ENCODE data around the gene PEX6. TPM values are rescaled to one million over a fixed set of nuclear protein-coding genes. Genes with fewer than 3 reads are reported as not detected.
A peak's percentile ranks its signal among the peaks of the same experiment; 100 is the strongest.

Gene PEX6
- polyA plus RNA-seq, 1 donor (not counting 4 experiments of a cell fraction or from before 2014, with no cell fraction given) = 5.6 TPM

GRCh38 chr6:42928986-42929820 lies 49.8 kb downstream of the PEX6 start, which contains the start of gene CNPY3:
Gene CNPY3 (plus strand): TSS chr6:42929480. CDS start chr6:42929571, 91 bp downstream.
- H3K27me3 ChIP-seq (ENCODE audit: control insufficient read depth, extremely low read depth, insufficient read depth, low read length) = no peaks in the 10 kb centered on the region
- dilution Hi-C loops (cut with MboI; ENCODE audit: extremely low pct_ligation_motif_present, low sequenced_read_pairs) = no loop called here
- peak within 1 kb of the TSS; percentile 80 for H3K9ac ChIP-seq (ENCODE audit: control insufficient read depth, extremely low read depth, insufficient read depth, low read length)
- peak within 1 kb of the TSS; percentile 96 for H3K4me2 ChIP-seq (ENCODE audit: control insufficient read depth, extremely low read depth, insufficient read depth, low read depth, low read length)
- TF ChIP-seq EZH2 (IDR thresholded peaks at IDR 0.05; ENCODE audit: low read length) = no peak
- TF ChIP-seq, protein P1, sequence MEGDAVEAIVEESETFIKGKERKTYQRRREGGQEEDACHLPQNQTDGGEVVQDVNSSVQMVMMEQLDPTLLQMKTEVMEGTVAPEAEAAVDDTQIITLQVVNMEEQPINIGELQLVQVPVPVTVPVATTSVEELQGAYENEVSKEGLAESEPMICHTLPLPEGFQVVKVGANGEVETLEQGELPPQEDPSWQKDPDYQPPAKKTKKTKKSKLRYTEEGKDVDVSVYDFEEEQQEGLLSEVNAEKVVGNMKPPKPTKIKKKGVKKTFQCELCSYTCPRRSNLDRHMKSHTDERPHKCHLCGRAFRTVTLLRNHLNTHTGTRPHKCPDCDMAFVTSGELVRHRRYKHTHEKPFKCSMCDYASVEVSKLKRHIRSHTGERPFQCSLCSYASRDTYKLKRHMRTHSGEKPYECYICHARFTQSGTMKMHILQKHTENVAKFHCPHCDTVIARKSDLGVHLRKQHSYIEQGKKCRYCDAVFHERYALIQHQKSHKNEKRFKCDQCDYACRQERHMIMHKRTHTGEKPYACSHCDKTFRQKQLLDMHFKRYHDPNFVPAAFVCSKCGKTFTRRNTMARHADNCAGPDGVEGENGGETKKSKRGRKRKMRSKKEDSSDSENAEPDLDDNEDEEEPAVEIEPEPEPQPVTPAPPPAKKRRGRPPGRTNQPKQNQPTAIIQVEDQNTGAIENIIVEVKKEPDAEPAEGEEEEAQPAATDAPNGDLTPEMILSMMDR (optimal IDR thresholded peaks at IDR 0.05 in 1 of 3, IDR thresholded peaks at IDR 0.05 in 1 of 3, conservative IDR thresholded peaks at IDR 0.05 in 1 of 3; ENCODE audit: extremely low read depth in 1 of 3, insufficient read depth in 2 of 3, low read length in 3 of 3) = no peak
- H3K9me1 ChIP-seq (ENCODE audit: control insufficient read depth, extremely low read depth, insufficient read depth, low read length) = no peaks in the 10 kb centered on the region
- no peak for FAIRE-seq
- H3K4me1 ChIP-seq (ENCODE audit: control insufficient read depth, extremely low read depth, insufficient read depth, low read length) = peaks cover 17% of the 10 kb centered on the region
- H3K4me3 ChIP-seq (ENCODE audit: control insufficient read depth in 2 of 3, extremely low read depth in 1 of 3, insufficient read depth in 2 of 3, low read depth in 1 of 3, low read length in 3 of 3) = peak within 1 kb of the TSS; percentile 63 to 98 (median 95)
- peak; percentile 90 for DNase-seq (ENCODE audit: low read depth, low spot score)
- peaks cover 0 to 4% of the 10 kb centered on the region in 2 experiments for H3K36me3 ChIP-seq (ENCODE audit: control insufficient read depth in 2 of 2, extremely low read depth in 1 of 2, insufficient read depth in 2 of 2, low read length in 2 of 2)
- H3K27ac ChIP-seq (ENCODE audit: control insufficient read depth, insufficient read depth, low read length) = peak within 1 kb of the TSS; percentile 86
- H3K9me3 ChIP-seq (ENCODE audit: control insufficient read depth, low read depth, low read length) = no peaks in the 10 kb centered on the region
- H2AFZ ChIP-seq (ENCODE audit: control insufficient read depth, low read length) = peak within 1 kb of the TSS; percentile 79
- peaks cover 31% of the 10 kb centered on the region for H3K79me2 ChIP-seq (ENCODE audit: control insufficient read depth, insufficient read depth, low read length)
- no peaks in the 10 kb centered on the region for H4K20me1 ChIP-seq (ENCODE audit: control insufficient read depth, extremely low read depth, insufficient read depth, low read length)

GRCh38 chr6:42925248-42925857 lies 53.6 kb downstream of the PEX6 start:
- FAIRE-seq (no peak), DNase-seq (ENCODE audit: low read depth, low spot score) (no peak)
- Histone ChIP-seq H2AFZ (ENCODE audit: control insufficient read depth, low read length) (no peak overlapping the region), H4K20me1 (ENCODE audit: control insufficient read depth, extremely low read depth, insufficient read depth, low read length) (no peaks in the 10 kb centered on the region), H3K9me3 (ENCODE audit: control insufficient read depth, low read depth, low read length) (no peaks in the 10 kb centered on the region), H3K36me3 (ENCODE audit: control insufficient read depth in 2 of 2, extremely low read depth in 1 of 2, insufficient read depth in 2 of 2, low read length in 2 of 2) (no peaks in the 10 kb centered on the region), H3K27ac (ENCODE audit: control insufficient read depth, insufficient read depth, low read length) (no peak overlapping the region), H3K4me3 (ENCODE audit: control insufficient read depth in 2 of 3, extremely low read depth in 1 of 3, insufficient read depth in 2 of 3, low read depth in 1 of 3, low read length in 3 of 3) (no peak overlapping the region), H3K9me1 (ENCODE audit: control insufficient read depth, extremely low read depth, insufficient read depth, low read length) (no peaks in the 10 kb centered on the region), H3K4me2 (ENCODE audit: control insufficient read depth, extremely low read depth, insufficient read depth, low read depth, low read length) (no peak overlapping the region), H3K4me1 (ENCODE audit: control insufficient read depth, extremely low read depth, insufficient read depth, low read length) (peaks cover 11% of the 10 kb centered on the region), H3K9ac (ENCODE audit: control insufficient read depth, extremely low read depth, insufficient read depth, low read length) (no peak overlapping the region), H3K27me3 (ENCODE audit: control insufficient read depth, extremely low read depth, insufficient read depth, low read length) (no peaks in the 10 kb centered on the region), H3K79me2 (ENCODE audit: control insufficient read depth, insufficient read depth, low read length) (peaks cover 3% of the 10 kb centered on the region)
- TF ChIP-seq, protein P1 (optimal IDR thresholded peaks at IDR 0.05 in 1 of 3, IDR thresholded peaks at IDR 0.05 in 1 of 3, conservative IDR thresholded peaks at IDR 0.05 in 1 of 3; ENCODE audit: extremely low read depth in 1 of 3, insufficient read depth in 2 of 3, low read length in 3 of 3) = no peak
- dilution Hi-C loops (cut with MboI; ENCODE audit: extremely low pct_ligation_motif_present, low sequenced_read_pairs) = no loop called here

Measured in keratinocyte (primary cell).